Activated CD8-positive, alpha-beta memory T cell treated with anti-CD3 and anti-CD28 coated beads, Interleukin-2, amount 50 U/mL, for 24 hours (primary cell): ENCODE results near the gene AIMP2.
A peak's percentile ranks its signal among the peaks of the same experiment; 100 is the strongest.
"Not testable (repeated sequence)": the region's sequence is repeated elsewhere in the genome, so short reads cannot be mapped to it uniquely, and the experiment has no call there.

Experiments
- DNase-seq: peaks from one replicate; pipeline ENCODE4 v3.0.0-alpha.2; 2020; ENCODE audit errors: extremely low read depth

The AIMP2 gene

GRCh38 chr7:6026011-6026819, 17.1 kb downstream of the AIMP2 start:
- DNase-seq: peak; percentile 30

GRCh38 chr7:6026820-6027311, 17.8 kb downstream of the AIMP2 start:
- DNase-seq: no peak

- DNase-seq: no peak
Measured at GRCh38 chr7:6027806-6028365, 18.8 kb downstream of the AIMP2 start.

DNA sequence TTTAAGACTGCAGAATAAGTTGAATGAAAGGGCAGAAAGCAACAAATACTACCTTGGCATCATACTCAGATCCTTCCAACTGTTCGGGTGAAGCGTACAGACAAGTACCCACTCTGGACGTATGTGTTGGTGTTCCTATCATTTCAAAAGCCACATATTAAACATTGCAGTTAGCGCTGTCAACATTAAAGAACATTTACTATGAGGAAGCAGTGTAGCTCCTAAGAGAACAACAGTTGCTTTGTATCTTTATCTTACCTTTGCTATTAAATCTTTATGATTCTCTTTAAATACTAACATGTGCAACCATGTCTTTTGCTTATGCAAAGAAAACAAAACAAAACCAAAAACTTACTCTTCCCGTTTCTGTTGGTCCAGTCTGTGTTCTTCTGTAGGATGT, 19.5 kb downstream of the AIMP2 start:
- DNase-seq: no peak

DNA sequence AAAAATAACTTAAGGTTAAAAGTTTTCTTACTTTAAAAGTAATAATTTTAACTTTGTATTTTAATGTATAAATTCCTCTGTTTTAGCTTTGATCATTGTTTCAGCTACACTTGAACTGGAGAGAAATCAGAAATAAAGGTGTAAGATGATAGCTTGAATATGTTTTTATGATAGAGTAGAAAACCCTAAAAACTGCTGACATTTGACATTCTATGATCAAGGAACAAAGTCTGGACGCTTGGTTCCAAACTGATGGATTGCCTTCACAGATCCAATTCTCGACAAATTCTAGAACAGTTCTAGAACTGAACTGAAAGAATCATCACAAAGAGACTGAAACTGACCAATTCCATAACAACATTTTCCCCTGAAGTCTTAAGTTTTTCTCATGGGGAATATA, 21.9 kb downstream of the AIMP2 start, which contains the start of gene ANKRD61:
TSS of gene ANKRD61 (plus strand) at position 389 of the 400 bp plus-strand sequence. CDS start at position 389, 0 bp downstream.
- DNase-seq: no peak

DNA sequence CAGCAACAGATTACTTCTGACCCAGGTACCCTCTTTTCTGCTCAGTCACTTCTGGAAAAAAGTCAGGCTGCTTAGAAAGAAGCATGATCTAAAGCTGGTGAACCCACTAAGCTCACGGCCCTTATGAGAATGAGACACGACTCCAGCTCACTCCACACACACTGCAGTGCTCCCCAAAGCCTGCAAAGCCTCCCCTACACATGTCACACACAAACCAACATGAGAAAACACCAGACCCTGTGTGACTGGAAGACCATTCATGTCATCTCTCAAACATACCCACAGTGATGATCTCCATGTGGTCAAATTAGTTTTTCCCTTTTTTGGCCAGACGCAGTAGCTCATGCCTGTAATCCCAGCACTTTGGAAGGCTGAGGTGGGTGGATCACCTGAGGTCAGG, 22.5 kb downstream of the AIMP2 start:
- no peak for DNase-seq

GRCh38 chr7:6032167-6032566, 23.1 kb downstream of the AIMP2 start:
- no peak for DNase-seq

- DNase-seq: no peak
Measured at GRCh38 chr7:6032641-6033040, 23.6 kb downstream of the AIMP2 start.

DNA sequence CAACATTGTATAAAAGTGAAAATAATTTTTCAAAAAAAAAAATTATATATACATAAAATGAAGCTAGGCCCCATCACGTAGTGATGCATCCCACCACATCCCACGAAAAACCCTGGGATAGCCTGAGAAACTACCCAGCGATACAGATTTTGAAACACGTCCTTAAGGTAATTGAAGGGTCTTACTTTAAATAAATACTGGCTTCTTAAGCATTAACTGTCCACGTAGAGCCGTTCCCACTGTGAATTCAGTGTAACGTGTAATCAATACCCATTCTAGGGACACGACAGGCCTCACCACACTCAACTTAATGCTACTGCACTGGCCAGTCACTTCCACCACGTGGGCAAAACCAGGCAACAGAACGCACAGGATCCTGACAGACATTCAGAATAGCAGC, 26.1 kb downstream of the AIMP2 start:
- DNase-seq: no peak

DNA sequence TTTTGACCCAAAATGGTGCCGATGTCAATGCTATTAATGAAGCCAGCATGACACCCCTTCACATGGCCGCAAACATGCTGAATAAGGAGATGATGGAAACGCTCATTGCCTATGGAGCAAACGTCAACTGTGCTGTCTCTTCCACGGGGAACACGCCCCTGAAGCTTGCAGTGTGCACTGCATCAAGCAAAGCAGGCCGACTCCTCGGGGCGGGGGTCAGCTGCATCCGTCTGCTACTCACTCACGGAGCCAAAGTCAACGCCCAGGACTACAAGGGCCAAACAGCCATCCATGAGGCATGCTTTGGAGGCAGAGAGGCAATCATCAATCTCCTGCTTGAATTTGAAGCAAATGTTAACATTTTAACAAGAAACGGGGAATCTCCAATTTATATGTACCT, 26.6 kb downstream of the AIMP2 start:
- DNase-seq: no peak

DNA sequence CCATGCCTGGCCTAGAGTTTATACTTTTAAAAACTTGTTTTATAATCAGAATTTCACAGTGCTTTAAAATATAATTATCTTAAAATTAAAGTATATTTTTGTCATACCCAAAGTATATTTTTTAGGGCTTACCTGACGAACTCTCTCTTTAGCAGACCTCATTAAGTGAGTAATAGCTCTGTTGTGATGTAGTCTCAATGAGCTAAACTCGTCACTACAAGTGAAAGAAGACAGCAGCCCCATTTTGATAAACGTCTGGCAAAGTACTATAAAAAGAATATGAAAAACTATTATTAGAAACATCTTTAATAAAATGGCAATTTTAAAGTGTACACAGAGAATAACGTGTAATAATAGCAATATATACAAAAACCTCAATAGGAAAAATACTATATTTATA, 40.7 kb downstream of the AIMP2 start:
- DNase-seq: no peak

- not testable (repeated sequence) for DNase-seq
Measured at GRCh38 chr7:6051185-6051584, 42.1 kb downstream of the AIMP2 start.

GRCh38 chr7:6056616-6057015, 47.5 kb downstream of the AIMP2 start:
- no peak for DNase-seq

GRCh38 chr7:6057316-6058129, 48.5 kb downstream of the AIMP2 start:
- DNase-seq: no peak

DNA sequence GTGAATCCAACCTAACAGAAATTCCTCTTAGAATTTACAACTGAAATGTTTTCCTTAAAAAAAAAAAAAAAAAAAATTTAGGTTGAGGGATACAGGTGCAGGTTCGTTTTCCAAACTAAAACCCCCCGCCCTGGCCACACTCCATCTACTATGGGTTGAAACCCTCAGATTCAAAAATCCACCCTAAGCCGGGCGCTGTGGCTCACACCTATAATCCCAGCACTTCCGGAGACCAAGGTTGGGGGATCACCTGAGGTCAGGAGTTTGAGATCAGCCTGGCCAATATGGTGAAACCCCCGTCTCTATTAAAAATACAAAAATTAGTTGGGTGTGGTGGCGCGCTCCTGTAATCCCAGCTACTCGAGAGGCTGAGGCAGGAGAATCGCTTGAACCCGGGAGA, 50.9 kb downstream of the AIMP2 start:
- not testable (repeated sequence) for DNase-seq

DNA sequence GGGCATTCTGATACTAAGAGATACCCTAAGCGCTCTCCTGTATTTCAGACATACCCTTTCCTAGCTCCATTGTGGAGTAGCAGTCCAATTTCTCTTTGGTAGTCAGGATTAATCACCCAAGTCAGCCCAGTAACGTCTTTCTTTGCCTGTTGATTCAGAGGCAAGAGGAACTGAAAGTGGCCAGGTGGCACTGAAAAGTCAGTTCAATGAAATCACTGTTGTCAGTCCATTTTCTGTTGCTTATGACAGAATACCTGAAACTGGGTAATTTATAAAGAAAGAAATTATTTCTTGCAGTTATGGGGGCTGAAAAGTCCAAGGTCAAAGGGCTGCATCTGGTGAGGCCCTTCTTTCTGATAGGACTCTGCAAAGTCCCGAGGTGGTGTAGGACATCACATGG, 62.3 kb downstream of the AIMP2 start:
- no peak for DNase-seq
